GM18951 (cell line): ENCODE data around the gene DNAJB8.

Experiments used
- POLR2A ChIP-seq: IDR thresholded peaks from 4 replicates; pipeline ENCODE4 v1.6.1; 2011; ENCODE audit warnings: mild to moderate bottlenecking; ENCODE audit not compliant: insufficient read length, insufficient read depth; ENCODE audit errors: extremely low read depth
- in situ Hi-C: fragments of 300-500 bp; cut with MboI; formaldehyde crosslinking; loops from one replicate; pipeline ENCODE4 v1.12.0; 2022; ENCODE audit warnings: low sequenced_read_pairs, mixed read lengths, inconsistent platforms; ENCODE audit not compliant: unreplicated experiment

Gene DNAJB8

DNA sequence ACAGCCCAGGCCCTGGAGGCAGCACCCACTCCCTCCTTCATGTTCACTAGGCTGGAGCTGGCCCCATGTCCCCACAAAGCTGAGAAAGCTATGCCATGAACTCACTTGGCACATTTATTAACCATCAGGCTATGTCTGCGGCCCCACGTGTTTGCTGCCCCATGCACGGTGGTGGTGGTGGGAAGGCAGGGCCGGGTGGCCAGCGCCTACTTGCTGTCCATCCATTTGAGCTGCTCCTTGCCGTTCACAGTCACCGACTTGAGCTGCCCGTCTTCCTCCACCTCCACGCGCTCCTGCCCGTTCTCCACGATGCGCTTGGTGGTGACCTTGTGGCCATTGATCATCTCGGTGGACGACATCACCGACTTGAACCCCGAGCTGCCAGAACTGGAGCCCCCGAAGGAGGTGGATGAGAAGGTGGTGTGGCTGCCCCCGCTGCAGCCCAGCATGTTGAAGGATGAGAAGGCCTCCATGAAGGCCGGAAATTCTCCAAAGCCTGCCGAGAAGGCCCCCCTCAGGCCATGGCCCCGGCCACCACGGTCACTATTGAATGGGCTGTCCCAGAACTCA is 4.3 kb downstream of the DNAJB8 start:
- in situ Hi-C loops, result no loop called here
- TF ChIP-seq POLR2A, result no peak

DNA sequence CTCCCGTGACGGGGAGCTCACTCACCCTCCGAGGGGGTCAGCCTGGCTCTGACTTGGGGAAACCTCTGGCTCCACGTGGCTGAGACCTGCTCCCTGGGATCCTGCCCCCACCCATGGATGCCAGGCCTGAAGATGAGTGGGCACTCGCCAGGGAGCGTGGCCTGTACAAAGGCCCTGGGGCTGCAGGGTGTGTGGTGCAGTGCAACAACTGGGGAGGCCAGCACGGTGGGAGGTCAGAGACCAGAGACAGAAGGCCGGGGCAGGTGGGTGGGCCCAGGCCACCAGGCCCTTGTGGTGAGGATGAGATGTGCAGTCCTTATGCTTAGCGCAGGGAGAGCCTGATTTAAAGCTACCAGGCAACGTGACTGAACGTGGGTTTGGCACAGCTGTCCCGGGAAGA is 5.0 kb downstream of the DNAJB8 start:
- no peak for TF ChIP-seq POLR2A
- in situ Hi-C loops, result no loop called here

DNA sequence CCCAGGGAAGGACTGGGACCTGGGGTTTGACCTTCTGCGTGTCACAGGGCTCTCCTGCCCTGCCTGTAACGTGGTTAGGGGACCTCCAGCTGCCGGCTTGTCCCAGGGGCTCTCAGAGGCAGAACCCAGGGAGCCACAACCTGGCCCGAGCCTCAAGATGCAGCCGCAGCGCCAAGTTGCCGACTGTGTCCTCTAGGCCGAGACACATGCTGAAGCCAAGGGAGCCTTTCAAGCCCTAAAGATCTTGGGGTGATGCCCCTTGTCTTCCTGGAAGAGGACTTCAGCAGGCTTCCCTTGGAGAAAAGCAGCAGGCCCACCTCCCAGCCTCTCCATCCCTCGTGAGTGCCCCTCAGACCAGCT is 7.2 kb downstream of the DNAJB8 start:
- in situ Hi-C loops, result no loop called here
- no peak for TF ChIP-seq POLR2A

DNA sequence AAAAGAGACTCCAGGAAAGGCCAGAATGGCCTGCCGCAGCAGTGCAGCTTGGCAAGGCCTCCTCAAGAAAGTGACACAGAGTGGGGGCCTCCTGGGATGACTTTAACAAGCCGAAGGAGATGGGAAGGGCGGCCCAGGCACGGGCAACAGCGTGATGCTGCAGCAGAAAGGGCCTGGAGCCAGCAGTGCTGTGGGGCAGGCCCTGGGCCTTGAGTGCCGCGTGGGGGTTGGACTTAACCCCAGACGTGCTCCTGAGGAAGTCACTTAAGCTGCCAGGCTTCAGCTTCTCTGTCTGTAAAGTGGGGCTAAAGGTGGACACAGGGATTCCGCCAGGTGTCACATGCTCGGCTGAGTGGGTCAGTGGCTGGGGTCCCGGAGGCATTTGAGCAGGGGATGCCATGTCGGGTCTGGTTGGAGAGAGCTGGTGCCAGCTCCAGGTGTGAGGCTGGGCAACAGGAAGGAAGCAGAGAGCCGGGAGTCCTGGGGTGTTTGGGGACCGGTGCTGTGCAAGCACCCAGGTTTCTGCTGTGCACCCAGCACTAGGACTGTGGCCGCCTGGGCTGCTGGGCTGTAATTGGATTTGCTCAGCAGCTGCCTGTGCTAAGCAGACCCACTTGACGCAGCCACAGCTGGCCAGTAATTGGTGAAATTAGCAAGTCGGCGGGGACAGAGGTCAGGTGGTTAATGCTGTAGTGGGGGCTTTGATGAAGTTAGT is 7.8 kb downstream of the DNAJB8 start:
- no peak for TF ChIP-seq POLR2A
- in situ Hi-C loops, result no loop called here

DNA sequence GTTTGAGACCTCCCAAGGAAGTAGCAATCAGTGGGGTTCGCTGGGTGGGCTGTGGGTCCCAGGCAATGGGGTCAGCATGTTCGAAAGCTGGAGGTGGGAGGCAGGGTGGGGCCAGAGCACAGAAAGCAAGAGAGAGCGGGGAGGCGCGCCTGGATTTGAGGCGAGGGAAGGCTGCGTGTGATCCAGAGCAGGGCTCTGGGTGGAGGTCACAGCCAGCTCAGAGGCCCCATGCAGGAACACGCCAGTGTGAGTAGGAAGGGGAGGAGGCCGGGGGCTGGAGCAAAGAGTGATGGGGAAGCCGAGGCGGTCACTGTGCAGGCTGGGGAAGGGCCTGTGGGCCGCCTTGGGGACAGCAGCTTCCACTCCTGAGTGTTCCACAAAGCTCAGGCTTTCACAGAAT is 8.8 kb downstream of the DNAJB8 start:
- in situ Hi-C loops, result no loop called here
- no peak for TF ChIP-seq POLR2A

DNA sequence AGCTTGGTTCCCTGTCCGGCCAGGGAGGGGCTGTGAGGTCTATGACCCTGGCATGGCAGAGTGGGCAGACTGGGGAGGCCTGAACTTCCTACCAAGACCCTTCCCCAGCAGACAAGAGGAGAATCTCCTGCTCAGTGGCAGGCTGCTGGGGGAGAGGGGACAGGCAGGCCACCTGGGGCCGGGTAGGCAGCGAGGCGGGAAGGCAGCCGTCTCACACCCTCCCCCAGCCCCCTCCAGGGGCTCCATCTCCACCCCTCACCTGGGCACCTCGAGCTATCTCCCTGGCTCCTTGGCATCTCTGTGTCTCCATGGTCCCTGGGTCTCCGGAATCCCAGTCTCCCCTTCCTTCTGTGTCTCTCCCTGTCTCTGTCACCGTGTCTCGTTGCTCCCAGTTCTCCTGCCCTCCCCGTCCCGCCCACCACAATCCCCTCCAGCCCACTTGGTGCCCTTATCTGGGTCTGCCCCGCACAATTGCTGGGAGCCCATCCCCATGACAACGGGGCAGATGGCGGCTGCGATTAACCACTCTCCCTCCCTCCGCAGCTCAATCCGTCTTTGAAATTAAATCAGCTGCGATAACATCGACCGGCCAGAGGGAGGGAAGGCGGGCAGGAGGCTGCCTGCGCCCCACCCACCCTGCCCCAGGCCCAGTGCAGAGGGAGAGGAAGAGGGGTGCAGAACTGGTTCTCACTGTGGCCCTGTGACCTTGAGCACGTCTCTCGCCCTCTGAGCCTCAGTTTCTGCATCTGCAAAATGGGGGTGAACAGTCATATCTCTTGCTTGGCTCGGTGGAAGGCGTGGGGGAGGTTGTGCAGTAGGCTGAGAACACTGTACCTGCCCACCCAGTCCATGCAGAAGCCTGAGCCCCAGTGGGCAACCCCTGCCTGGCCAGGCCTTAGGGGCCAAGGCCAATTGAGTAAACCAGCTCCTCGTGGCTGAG is 9.6 kb downstream of the DNAJB8 start:
- in situ Hi-C loops, result no loop called here
- no peak for TF ChIP-seq POLR2A

DNA sequence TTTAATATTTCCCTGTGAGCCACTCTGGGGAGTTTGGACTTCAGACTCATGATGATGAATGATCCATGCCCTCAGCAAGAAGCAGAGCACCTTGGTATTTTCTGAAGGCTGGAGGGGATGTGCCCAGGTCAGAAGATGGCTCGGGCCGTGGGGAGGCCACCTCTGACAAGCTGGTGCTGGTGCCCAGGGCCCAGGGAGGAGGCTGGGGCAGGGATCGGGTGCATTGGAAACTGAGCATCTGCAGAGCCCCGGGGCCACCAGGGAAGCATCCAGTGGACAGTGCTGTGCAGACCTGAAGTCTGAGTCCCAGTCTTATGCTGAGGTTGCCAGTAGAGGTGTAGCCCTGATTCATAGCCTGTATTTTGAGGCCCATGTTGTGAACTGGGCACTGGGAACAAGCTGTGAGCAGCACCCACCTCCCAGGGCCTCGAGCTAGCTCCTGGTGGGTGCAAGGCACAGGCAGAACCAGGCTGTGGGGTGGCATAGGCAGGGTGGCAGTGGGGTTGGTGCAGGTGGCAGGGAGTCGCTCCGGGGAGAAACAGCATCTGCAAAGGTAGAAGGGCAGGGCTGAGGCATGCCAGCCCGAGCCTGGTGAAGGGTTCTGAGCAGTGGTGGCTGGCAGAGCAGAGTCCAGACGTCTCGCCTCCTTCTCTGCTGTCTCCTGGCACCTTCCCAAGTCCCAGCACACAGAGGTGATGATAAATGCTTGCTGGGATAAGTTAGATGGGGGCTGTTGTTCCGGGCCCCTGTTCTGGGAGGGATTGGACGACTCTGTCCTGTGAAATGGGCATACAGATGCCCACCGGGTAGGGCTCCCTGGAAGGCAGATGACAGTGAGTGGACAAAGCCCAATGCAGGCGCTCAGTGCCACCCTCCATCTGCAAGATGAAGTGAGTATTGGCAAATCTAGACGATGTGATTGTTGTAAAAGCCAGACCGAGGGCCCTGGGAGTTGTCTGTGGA is 10.6 kb downstream of the DNAJB8 start:
- TF ChIP-seq POLR2A, result no peak
- in situ Hi-C loops, result no loop called here

DNA sequence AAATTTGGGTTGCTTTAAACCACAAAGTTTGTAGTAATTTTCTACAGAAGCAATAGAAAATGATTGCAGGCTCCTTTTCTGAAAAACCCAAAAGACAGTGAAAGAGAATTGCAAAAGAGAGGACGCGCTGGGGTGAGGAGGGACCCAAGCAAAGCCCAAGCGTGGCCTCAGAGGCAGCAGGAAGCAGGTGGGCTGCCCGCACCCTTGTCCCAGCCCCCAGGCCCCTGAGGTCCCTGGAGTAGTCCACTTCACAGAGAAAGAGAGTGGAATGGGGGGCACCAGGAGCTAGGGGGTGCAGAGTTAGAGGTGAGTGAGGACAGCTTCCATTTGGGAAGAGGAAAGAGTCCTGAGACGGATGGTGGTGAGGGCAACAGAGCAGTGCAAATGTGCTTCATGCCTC is 11.6 kb downstream of the DNAJB8 start:
- in situ Hi-C loops, result no loop called here
- no peak for TF ChIP-seq POLR2A

DNA sequence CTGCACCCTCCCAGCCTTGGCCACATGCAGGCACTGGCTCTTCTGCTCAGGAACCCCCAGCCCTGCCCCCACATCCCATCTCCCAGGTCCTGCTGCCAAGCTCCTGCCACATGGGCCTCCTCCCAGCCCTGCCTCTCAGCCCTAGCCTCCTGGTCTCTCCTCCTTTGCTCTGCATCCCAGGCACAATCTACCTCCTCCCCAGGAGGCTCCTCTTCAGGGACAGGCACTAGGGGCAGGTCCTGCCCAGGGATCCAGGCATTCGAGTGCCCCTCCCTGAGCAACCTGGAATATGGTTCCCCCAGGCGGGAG is 12.4 kb downstream of the DNAJB8 start:
- in situ Hi-C loops, result no loop called here
- TF ChIP-seq POLR2A, result no peak

DNA sequence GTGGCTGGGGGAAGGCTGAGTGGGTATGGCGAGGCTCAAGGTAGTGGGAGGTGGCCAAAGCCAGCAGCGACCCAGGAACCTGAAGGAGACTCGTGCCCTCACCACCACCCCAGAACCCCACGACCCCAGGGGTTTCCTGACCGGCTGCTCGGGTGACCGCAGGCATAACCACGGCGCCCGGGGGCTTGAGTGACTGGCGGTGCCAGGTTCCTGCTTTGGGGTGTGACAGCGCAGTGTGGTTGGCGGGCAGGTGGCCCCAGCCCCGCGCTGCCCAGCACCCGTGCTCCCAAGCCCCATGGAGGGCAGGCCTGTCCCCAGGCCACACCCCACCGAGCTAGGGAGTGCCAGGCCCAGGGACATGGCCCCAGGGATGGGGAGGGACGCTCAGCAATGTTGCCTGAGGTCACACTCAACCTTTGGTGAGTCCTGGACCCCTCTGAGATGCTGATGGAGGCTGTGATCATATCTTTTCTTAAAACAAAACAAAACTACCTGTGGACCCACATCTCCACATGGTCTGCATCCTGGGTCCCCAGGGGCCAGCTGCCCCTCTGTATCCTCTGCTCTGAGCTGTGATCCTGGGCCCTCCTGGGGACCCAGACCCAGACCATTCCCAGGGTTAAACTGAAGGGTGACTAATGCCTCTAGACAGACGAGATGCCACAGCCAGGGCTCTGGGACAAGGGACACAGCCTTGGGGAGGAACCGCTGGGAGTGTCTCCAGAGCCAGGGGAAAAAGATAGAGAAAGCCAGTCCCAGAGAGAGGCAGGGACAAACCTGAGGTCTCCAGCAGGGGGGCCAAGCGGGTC is 13.0 kb downstream of the DNAJB8 start:
- no peak for TF ChIP-seq POLR2A
- in situ Hi-C loops, result no loop called here

DNA sequence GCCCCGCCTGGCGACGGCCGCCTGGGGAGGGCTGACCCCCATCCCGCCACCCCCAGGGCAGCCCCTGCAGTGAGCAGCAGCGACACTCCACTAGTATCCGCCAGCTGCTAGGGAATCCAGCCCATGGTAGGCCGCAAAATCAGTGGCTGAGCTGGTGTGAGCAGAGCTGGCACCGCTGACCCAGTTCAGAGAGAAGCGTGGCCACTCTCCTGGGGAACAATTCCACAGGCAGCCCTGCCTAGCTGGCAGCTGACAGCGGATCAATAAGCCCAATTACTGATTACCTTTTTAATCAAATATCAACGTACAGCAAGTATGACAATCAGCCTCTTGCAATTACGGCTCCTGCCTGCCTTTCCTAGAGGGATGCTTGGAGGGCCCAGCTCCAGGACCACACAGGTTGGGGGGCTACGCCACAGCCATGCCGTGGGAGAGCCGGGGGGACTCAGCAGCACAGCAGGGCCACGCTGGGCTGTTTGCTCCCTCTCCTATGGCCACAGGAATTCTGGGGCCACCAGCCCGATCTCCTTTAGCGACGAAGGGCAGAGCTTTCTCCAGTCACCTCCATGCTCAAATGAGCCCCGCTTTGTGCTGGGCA is 13.9 kb downstream of the DNAJB8 start:
- in situ Hi-C loops, result no loop called here
- TF ChIP-seq POLR2A, result no peak

DNA sequence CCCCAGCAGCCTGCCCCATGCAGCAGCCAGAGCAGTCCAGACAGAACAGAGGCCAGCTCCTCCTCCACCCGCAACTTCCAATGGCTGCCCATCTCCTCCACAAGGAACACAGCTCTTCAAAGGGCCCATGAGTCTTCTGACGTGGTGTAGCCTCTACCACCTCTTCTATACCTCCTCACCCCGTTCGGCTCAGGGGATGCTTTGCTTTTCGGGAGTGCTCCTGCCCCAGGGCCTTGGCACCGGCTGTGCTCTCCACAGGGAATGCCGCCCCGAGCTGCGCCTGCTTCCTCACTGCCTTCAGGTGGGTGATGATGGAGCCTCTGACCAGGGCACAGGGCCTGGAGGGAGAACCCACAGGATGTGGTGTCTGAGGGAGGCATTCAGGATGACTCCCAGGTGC is 14.6 kb downstream of the DNAJB8 start:
- in situ Hi-C loops, result no loop called here
- TF ChIP-seq POLR2A, result no peak
